ENCODE results near the gene EPHB1.

DNA sequence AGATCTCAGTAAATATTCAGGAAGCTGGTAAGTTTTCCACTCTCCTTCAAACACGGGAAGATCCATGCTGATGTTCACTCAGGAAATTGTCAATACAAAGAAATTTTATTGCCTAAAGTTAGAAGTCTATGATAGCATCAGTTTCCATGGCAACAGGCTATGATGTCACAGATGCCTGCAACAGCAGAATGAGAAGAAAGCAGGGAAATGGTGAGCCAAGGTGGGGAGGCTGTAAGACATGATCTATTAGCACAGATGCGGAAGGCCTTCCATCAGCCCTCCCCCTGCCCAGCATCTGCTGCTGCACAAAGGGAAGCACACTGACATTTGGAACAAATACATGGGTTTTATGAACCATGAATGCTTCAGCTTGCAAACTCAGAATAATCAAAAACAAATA, 28.6 kb downstream of the EPHB1 start:
- TF ChIP-seq GATA3 (IDR thresholded peaks at IDR 0.05; ENCODE audit: low read depth, low read length) (no peak), GATA2 (IDR thresholded peaks at IDR 0.05; ENCODE audit: low read depth, low read length) (no peak)

All from SH-SY5Y (cell line).